ENCODE results near the gene ATP13A4.
"Not testable (repeated sequence)": the region's sequence is repeated elsewhere in the genome, so short reads cannot be mapped to it uniquely, and the experiment has no call there.

Gene ATP13A4

GRCh38 chr3:193559100-193559499 lies 4.4 kb upstream of the ATP13A4 start:
- no peak for DNase-seq (ENCODE audit: low read depth, low spot score)

GRCh38 chr3:193556841-193557240 lies 2.1 kb upstream of the ATP13A4 start:
- DNase-seq (ENCODE audit: low read depth, low spot score), result no peak

GRCh38 chr3:193553586-193553985 lies 1.1 kb downstream of the ATP13A4 start:
- DNase-seq (ENCODE audit: low read depth, low spot score), result no peak

- DNase-seq (ENCODE audit: low read depth, low spot score), result no peak
Measured at GRCh38 chr3:193552923-193553322, 1.8 kb downstream of the ATP13A4 start.

- DNase-seq (ENCODE audit: low read depth, low spot score), result no peak
Measured at GRCh38 chr3:193548406-193548805, 6.3 kb downstream of the ATP13A4 start.

- no peak for DNase-seq (ENCODE audit: low read depth, low spot score)
Measured at GRCh38 chr3:193546129-193546528, 8.6 kb downstream of the ATP13A4 start.

- no peak for DNase-seq (ENCODE audit: low read depth, low spot score)
Measured at GRCh38 chr3:193545304-193545703, 9.4 kb downstream of the ATP13A4 start.

GRCh38 chr3:193544289-193544688 lies 10.4 kb downstream of the ATP13A4 start:
- no peak for DNase-seq (ENCODE audit: low read depth, low spot score)

GRCh38 chr3:193530231-193531165 lies 24.2 kb downstream of the ATP13A4 start:
- DNase-seq (ENCODE audit: low read depth, low spot score), result no peak

GRCh38 chr3:193526085-193526484 lies 28.6 kb downstream of the ATP13A4 start:
- DNase-seq (ENCODE audit: low read depth, low spot score), result not testable (repeated sequence)

GRCh38 chr3:193522473-193522872 lies 32.2 kb downstream of the ATP13A4 start:
- no peak for DNase-seq (ENCODE audit: low read depth, low spot score)

GRCh38 chr3:193520738-193521137 lies 34.0 kb downstream of the ATP13A4 start:
- DNase-seq (ENCODE audit: low read depth, low spot score), result no peak

GRCh38 chr3:193515966-193516365 lies 38.7 kb downstream of the ATP13A4 start:
- DNase-seq (ENCODE audit: low read depth, low spot score), result no peak

- no peak for DNase-seq (ENCODE audit: low read depth, low spot score)
Measured at GRCh38 chr3:193510154-193510553, 44.5 kb downstream of the ATP13A4 start.

- no peak for DNase-seq (ENCODE audit: low read depth, low spot score)
Measured at GRCh38 chr3:193509103-193509965, 45.4 kb downstream of the ATP13A4 start.

- no peak for DNase-seq (ENCODE audit: low read depth, low spot score)
Measured at GRCh38 chr3:193508108-193508507, 46.6 kb downstream of the ATP13A4 start.

- DNase-seq (ENCODE audit: low read depth, low spot score), result no peak
Measured at GRCh38 chr3:193507566-193507965, 47.1 kb downstream of the ATP13A4 start.

GRCh38 chr3:193506921-193507320 lies 47.8 kb downstream of the ATP13A4 start:
- no peak for DNase-seq (ENCODE audit: low read depth, low spot score)

- no peak for DNase-seq (ENCODE audit: low read depth, low spot score)
Measured at GRCh38 chr3:193502871-193503270, 51.8 kb downstream of the ATP13A4 start.

- no peak for DNase-seq (ENCODE audit: low read depth, low spot score)
Measured at GRCh38 chr3:193499801-193500485, 54.8 kb downstream of the ATP13A4 start.

- no peak for DNase-seq (ENCODE audit: low read depth, low spot score)
Measured at GRCh38 chr3:193499136-193499770, 55.4 kb downstream of the ATP13A4 start.
